ENCODE measurements around the gene BBS2. TPM values are rescaled to one million over a fixed set of nuclear protein-coding genes. Genes with fewer than 3 reads are reported as not detected.

Gene BBS2
- total RNA-seq, 1 donor from 2014 or later = 31.6 TPM

DNA sequence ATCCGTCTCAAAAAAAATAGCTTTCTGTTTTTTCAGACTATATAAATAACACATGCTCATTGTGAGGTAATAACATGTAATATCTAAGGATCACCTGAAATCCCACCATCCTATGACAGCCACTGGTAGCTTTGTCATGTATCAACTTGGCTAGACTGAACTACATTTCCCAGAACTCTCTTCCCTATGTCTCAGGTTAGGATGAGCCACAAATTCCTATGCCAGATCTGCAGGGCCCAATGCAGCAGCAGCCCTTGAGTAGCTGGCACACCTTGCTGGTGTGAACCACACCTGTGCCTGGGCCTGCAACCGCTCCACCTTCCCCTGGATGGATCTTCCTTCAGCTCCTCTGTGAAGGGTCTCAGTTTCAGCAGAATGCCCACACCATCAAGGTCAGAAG, 40.4 kb downstream of the BBS2 start:
- H3K36me3 ChIP-seq (ENCODE audit: control insufficient read depth, insufficient read depth, low read length) = peaks cover 14% of the 10 kb centered on the region
- TF ChIP-seq, protein P1, sequence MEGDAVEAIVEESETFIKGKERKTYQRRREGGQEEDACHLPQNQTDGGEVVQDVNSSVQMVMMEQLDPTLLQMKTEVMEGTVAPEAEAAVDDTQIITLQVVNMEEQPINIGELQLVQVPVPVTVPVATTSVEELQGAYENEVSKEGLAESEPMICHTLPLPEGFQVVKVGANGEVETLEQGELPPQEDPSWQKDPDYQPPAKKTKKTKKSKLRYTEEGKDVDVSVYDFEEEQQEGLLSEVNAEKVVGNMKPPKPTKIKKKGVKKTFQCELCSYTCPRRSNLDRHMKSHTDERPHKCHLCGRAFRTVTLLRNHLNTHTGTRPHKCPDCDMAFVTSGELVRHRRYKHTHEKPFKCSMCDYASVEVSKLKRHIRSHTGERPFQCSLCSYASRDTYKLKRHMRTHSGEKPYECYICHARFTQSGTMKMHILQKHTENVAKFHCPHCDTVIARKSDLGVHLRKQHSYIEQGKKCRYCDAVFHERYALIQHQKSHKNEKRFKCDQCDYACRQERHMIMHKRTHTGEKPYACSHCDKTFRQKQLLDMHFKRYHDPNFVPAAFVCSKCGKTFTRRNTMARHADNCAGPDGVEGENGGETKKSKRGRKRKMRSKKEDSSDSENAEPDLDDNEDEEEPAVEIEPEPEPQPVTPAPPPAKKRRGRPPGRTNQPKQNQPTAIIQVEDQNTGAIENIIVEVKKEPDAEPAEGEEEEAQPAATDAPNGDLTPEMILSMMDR (IDR thresholded peaks at IDR 0.05; ENCODE audit: insufficient read depth, low read length, severe bottlenecking) = no peak

DNA sequence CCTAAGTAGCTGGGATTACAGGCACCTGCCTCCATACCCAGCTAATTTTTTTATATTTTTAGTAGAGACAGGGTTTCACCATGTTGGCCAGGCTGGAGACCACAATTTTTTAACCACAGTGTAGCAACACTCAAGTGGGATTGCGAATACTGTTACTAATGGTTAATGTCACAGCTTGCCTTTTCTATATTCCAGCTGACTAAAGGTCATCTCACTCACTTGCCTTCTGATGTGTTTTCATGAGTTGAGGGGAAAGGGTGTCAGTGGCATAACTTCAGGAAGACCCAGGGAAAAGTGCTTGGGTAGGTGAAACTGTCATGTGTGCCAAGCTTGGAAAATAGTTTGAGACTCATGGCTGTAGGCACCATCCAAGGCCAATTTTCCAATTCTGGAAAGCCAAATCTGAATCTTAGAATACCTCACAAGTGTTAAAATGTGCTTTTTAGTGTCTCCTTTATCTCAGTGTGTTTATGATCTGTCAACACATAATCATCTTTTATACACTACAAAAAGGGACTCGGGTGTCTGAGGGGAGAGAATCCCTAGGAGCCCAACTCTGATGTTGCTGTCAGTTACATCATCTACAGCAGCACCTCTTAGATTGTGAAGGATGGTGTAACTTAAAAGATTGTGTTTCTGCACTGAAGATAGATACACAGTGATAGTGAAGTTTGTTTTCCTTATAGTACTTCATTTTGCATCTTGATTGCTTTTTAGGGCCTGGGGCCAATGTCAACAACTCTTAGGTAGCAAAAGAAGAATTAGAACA, 41.4 kb downstream of the BBS2 start:
- no peak for DNase-seq (ENCODE audit: low read depth)
- FAIRE-seq = no peak
- peaks cover 14% of the 10 kb centered on the region for H3K36me3 ChIP-seq (ENCODE audit: control insufficient read depth, insufficient read depth, low read length)
- H3K4me3 ChIP-seq (ENCODE audit: low read depth, low read length) = no peak overlapping the region
- H3K27me3 ChIP-seq (ENCODE audit: control insufficient read depth, insufficient read depth, low read length) = no peaks in the 10 kb centered on the region
- TF ChIP-seq, protein P1 (IDR thresholded peaks at IDR 0.05; ENCODE audit: insufficient read depth, low read length, severe bottlenecking) = no peak

More for the DNA sequence above, 40.4 kb downstream of the BBS2 start:
- H3K27me3 ChIP-seq (ENCODE audit: control insufficient read depth, insufficient read depth, low read length) = no peaks in the 10 kb centered on the region
- H3K4me3 ChIP-seq (ENCODE audit: low read depth, low read length) = no peak overlapping the region
- no peak for FAIRE-seq
- no peak for DNase-seq (ENCODE audit: low read depth)

DNA sequence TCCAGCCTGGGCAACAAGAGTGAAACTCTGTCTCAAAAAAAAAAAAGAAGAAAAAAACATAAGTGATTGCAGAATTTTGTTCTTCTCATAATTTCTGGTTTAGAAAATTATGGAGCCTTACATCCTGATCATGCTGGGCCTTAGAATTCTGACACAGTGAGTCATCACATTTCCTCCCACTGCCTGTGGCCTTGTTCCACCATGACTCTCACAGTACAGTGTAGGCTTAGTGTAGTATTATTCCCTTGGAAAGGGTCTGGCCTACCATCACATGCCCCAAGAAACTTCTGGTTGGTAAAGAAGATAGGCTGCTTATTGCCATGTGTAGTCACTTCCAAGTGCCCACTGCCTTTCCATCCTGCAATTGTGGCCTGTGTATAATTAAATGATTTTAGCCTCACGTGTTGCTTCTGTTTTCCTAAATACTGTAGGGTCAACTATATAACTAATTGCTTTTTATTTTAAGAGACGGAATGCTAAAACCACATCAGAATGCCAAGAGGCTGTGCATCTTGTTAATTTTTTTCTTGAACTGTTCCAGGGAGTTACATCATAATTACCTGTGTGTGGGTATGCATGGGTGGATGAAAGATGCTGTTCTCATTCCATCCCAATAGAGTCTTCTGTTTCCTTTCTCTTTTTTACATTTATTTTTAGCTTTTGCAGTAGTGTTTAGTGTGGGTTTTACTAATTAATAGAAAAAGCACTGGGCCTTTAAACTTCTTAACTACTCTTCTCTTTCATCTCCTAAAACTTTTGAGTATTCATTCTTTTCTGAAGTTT, 42.5 kb downstream of the BBS2 start:
- DNase-seq (ENCODE audit: low read depth) = peak; percentile 83
- H3K27me3 ChIP-seq (ENCODE audit: control insufficient read depth, insufficient read depth, low read length) = no peaks in the 10 kb centered on the region
- FAIRE-seq = no peak
- H3K4me3 ChIP-seq (ENCODE audit: low read depth, low read length) = no peak overlapping the region
- TF ChIP-seq, protein P1 (IDR thresholded peaks at IDR 0.05; ENCODE audit: insufficient read depth, low read length, severe bottlenecking) = no peak
- H3K36me3 ChIP-seq (ENCODE audit: control insufficient read depth, insufficient read depth, low read length) = peaks cover 16% of the 10 kb centered on the region

DNA sequence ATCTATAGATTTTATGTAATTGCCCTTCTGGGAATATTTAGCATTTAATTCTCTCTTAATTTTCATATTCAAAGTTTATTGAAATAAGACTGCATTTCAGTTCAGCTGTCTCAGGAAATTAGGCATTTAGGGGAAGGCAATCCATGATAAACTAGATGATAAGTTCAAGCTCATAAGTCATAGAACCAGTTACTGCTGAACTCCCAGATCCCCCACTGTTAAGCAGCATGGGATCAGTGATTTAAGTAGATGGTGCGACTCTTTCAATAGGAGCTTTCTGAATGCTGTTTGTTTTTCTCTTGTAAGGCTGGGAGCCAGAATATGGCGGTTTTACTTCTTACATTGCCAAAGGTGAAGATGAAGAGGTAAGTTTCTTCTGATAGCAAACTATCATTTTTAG, 44.6 kb downstream of the BBS2 start:
- Histone ChIP-seq H3K36me3 (ENCODE audit: control insufficient read depth, insufficient read depth, low read length) (peaks cover 28% of the 10 kb centered on the region), H3K4me3 (ENCODE audit: low read depth, low read length) (no peak overlapping the region), H3K27me3 (ENCODE audit: control insufficient read depth, insufficient read depth, low read length) (no peaks in the 10 kb centered on the region)
- TF ChIP-seq, protein P1 (IDR thresholded peaks at IDR 0.05; ENCODE audit: insufficient read depth, low read length, severe bottlenecking) = no peak
- DNase-seq (ENCODE audit: low read depth) = no peak
- no peak for FAIRE-seq

DNA sequence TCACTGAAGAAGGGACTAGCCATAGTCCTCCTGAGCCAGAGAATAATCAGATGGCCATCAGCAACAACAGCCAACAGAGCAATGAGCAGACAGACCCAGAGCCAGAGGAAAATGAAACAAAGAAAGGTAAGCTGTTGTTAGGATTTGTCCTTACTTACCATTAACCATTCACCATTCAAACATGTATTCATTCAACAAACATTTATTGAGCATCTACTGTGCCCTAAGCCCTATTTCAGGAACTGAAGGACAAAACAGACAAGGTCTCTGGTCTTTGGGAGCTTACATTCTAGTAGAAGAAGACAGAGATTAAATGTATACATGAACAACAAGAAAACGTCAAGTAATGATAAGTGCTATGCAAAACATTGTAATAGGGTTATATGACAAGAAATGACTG, 49.2 kb downstream of the BBS2 start:
- Histone ChIP-seq H3K4me3 (ENCODE audit: low read depth, low read length) (no peak overlapping the region), H3K27me3 (ENCODE audit: control insufficient read depth, insufficient read depth, low read length) (no peaks in the 10 kb centered on the region), H3K36me3 (ENCODE audit: control insufficient read depth, insufficient read depth, low read length) (peaks cover 30% of the 10 kb centered on the region)
- TF ChIP-seq, protein P1 (IDR thresholded peaks at IDR 0.05; ENCODE audit: insufficient read depth, low read length, severe bottlenecking) = no peak
- FAIRE-seq (no peak), DNase-seq (ENCODE audit: low read depth) (no peak)
